DND-41 (cell line): ENCODE results near the gene BDH2.
A peak's percentile ranks its signal among the peaks of the same experiment; 100 is the strongest.

Experiments used
- ATAC-seq: fragments of 200-7000 bp; cut with Tn5 transposase; 3 replicates; pipeline ENCODE4 v1.9.1; 2021; ENCODE audit warnings: low read depth; ENCODE audit not compliant: insufficient read depth
- DNase-seq: peaks from one replicate; pipeline ENCODE4 v3.0.0-alpha.2; 2020
- H2AFZ ChIP-seq: 2 replicates; pipeline ENCODE4 v1.6.0; 2012; ENCODE audit warnings: low read depth, low read length
- H3K27ac ChIP-seq: 2 replicates; pipeline ENCODE4 v1.5.1; 2012; ENCODE audit warnings: low read length, inconsistent platforms
- H3K27me3 ChIP-seq: fragments of 200-600 bp; sonication (generic); 2 replicates; pipeline ENCODE4 v1.6.0; 2012; ENCODE audit warnings: low read length, mild to moderate bottlenecking, inconsistent platforms; ENCODE audit not compliant: insufficient read depth, poor library complexity
- H3K36me3 ChIP-seq: 2 replicates; pipeline ENCODE4 v1.5.1; 2012; ENCODE audit warnings: low read length, inconsistent platforms; ENCODE audit not compliant: insufficient read depth
- H3K4me1 ChIP-seq: 2 replicates; pipeline ENCODE4 v1.5.1; 2012; ENCODE audit warnings: mild to moderate bottlenecking, low read length; ENCODE audit not compliant: insufficient read depth
- H3K4me2 ChIP-seq: 2 replicates; pipeline ENCODE4 v1.6.0; 2012; ENCODE audit warnings: mild to moderate bottlenecking, moderate library complexity, low read length, inconsistent platforms; ENCODE audit not compliant: insufficient read depth
- H3K4me3 ChIP-seq, 2 experiments: fragments of 200-600 bp in 1 of 2; shearing (Covaris generic) in 1 of 2; 2 replicates each; pipeline ENCODE4 v1.5.1; 2012 to 2016; ENCODE audit warnings: inconsistent platforms in 2 of 2, low read length in 2 of 2, mild to moderate bottlenecking in 2 of 2, low read depth in 1 of 2, moderate library complexity in 1 of 2
- H3K79me2 ChIP-seq: 2 replicates; pipeline ENCODE4 v1.6.0; 2012; ENCODE audit warnings: low read length, inconsistent platforms; ENCODE audit not compliant: insufficient read depth
- H3K9ac ChIP-seq: 2 replicates; pipeline ENCODE4 v1.6.0; 2012; ENCODE audit warnings: low read depth, mild to moderate bottlenecking, inconsistent platforms, low read length, moderate library complexity
- H3K9me3 ChIP-seq: 2 replicates; pipeline ENCODE4 v1.5.1; 2012; ENCODE audit warnings: low read length, moderate library complexity, mild to moderate bottlenecking, inconsistent platforms; ENCODE audit not compliant: insufficient read depth, severe bottlenecking
- H4K20me1 ChIP-seq: 2 replicates; pipeline ENCODE4 v1.6.0; 2012; ENCODE audit warnings: low read length; ENCODE audit not compliant: insufficient read depth
- CTCF ChIP-seq: IDR thresholded peaks from 2 replicates; pipeline ENCODE4 v1.5.1; 2012; ENCODE audit warnings: borderline replicate concordance, low read length, moderate library complexity, mild to moderate bottlenecking; ENCODE audit not compliant: poor library complexity, severe bottlenecking; ENCODE audit errors: extremely low read depth
- EZH2 ChIP-seq: IDR thresholded peaks from 3 replicates; pipeline ENCODE4 v1.6.1; 2012; ENCODE audit warnings: borderline replicate concordance, low read depth, mild to moderate bottlenecking, moderate library complexity, low read length, inconsistent platforms; ENCODE audit not compliant: severe bottlenecking

BDH2 gene

GRCh38 chr4:103050736-103051436, 48.7 kb downstream of the BDH2 start:
- DNase-seq (no peak), ATAC-seq (no peak)
- no peak overlapping the region for H3K4me3 ChIP-seq
- H3K4me1 ChIP-seq = no peaks in the 10 kb centered on the region
- no peaks in the 10 kb centered on the region for H3K27me3 ChIP-seq
- no peak overlapping the region for H2AFZ ChIP-seq
- no peaks in the 10 kb centered on the region for H3K79me2 ChIP-seq
- peaks cover 45% of the 10 kb centered on the region; the same call in 1 of the 2 replicates for H3K36me3 ChIP-seq
- no peaks in the 10 kb centered on the region for H4K20me1 ChIP-seq
- no peak for TF ChIP-seq CTCF
- TF ChIP-seq EZH2 = no peak
- H3K27ac ChIP-seq = no peak overlapping the region
- no peak overlapping the region for H3K9ac ChIP-seq
- no peak overlapping the region for H3K4me2 ChIP-seq
- no peaks in the 10 kb centered on the region for H3K9me3 ChIP-seq

DNA sequence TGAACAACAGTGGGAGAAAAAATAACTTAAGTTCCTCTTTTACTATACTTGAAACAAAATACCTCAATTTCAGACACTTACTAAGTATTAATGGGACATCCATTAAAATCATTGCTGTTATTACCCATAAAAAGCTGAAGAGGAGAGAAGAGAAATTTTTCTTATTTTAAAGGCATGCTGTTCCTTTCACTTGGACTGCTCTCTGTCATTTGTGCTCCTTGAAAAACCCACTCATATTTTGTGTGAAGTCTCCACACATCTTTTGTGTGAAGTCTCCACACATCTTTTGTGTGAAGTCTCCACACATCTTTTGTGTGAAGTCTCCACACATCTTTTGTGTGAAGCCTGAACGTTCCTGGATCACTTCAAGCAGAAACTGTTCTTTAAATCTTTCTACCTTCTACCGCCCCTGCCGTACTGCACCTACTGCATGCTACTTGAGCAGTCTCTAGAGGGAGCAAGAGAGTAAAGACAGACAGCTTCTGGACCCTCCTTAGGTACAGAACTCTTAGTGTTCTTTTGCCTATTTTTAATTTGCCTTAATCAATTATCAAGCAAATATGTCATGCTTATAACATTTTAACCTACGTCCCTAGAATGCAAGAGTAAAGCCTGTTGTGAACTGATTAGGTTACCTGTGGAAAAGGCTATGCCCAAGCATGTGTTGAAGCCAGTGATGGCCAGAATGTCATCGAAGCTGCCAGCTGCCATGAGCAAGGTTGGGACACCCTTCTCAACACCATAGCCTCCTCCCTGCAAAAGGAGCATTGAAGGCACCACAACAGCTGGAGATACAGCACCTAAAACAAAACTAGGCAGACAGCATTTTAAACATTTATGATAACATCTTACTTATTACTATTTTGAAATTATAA, 53.0 kb downstream of the BDH2 start:
- no peaks in the 10 kb centered on the region for H3K27me3 ChIP-seq
- H3K4me3 ChIP-seq = no peak overlapping the region
- no peak overlapping the region for H3K4me2 ChIP-seq
- ATAC-seq = peak; percentile 99
- H2AFZ ChIP-seq = no peak overlapping the region
- H3K9ac ChIP-seq = no peak overlapping the region
- H3K9me3 ChIP-seq = no peaks in the 10 kb centered on the region
- peak; percentile 42 for DNase-seq
- H3K36me3 ChIP-seq = peaks cover 70% of the 10 kb centered on the region
- peak; percentile 79 for TF ChIP-seq CTCF
- no peak for TF ChIP-seq EZH2
- H3K79me2 ChIP-seq = no peaks in the 10 kb centered on the region
- no peaks in the 10 kb centered on the region for H4K20me1 ChIP-seq
- H3K4me1 ChIP-seq = no peaks in the 10 kb centered on the region
- no peak overlapping the region for H3K27ac ChIP-seq

GRCh38 chr4:103044183-103044582, 55.5 kb downstream of the BDH2 start:
- no peaks in the 10 kb centered on the region for H3K4me1 ChIP-seq
- peaks cover 58% of the 10 kb centered on the region for H3K36me3 ChIP-seq
- H3K79me2 ChIP-seq = no peaks in the 10 kb centered on the region
- no peak overlapping the region for H3K27ac ChIP-seq
- no peaks in the 10 kb centered on the region for H4K20me1 ChIP-seq
- no peak for DNase-seq
- ATAC-seq = no peak
- H2AFZ ChIP-seq = no peak overlapping the region
- no peak overlapping the region for H3K4me3 ChIP-seq
- no peak overlapping the region for H3K9ac ChIP-seq
- TF ChIP-seq CTCF (no peak), EZH2 (no peak)
- no peaks in the 10 kb centered on the region for H3K27me3 ChIP-seq
- no peaks in the 10 kb centered on the region for H3K9me3 ChIP-seq
- H3K4me2 ChIP-seq = no peak overlapping the region
